ENCODE data around the gene UTS2.

DNA sequence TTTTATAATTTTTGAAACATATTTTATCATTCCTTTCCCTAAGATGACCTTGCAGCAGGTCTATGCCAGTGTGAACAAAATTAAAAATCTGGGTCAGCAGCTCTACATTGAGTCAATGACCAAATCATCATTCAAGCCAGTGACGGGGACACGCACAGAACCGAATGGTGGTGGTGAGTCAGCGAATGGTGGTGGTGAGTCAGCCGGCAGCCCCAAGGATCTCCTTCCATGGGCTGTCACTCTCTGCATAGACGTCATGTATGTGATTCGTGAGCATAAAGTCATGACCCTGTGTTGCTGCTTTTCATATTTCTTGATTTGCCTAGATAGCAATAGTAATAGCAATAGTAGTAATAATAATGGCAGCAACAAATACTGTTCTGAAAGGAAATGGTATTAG is 42.5 kb downstream of the UTS2 start:
- TF ChIP-seq CTCF (IDR thresholded peaks at IDR 0.05) = no peak
- no peak for TF ChIP-seq POLR2A (IDR thresholded peaks at IDR 0.05)
